GM12801 (cell line): ENCODE results near the gene SMCO3.

Source experiments
- CTCF ChIP-seq: IDR thresholded peaks from one replicate; pipeline ENCODE4 v1.5.1; 2011; ENCODE audit warnings: control low read depth; ENCODE audit not compliant: insufficient read length; ENCODE audit errors: extremely low read depth

SMCO3 gene

GRCh38 chr12:14841761-14842160 lies 27.8 kb upstream of the SMCO3 start:
- no peak for TF ChIP-seq CTCF

GRCh38 chr12:14840616-14841015 lies 26.6 kb upstream of the SMCO3 start:
- no peak for TF ChIP-seq CTCF

DNA sequence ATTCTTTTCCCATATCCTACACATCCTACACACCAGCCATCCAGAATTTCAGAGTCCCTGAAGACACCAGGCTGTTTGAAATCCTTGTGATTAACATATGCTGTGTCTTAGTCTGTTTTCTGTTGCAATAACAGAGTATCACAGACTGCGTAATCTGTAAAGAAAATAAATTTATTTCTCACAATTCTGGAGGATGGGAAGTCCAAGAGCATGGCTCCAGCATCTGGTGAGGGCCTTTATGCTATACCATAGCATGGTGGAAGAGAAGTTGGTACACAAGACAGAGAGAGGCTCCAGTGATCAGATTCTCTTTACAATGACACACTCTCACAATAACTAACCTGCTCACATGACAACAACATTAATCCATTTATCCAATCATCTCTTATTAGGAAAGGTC lies 25.3 kb upstream of the SMCO3 start:
- no peak for TF ChIP-seq CTCF

GRCh38 chr12:14836336-14837210 lies 22.6 kb upstream of the SMCO3 start:
- no peak for TF ChIP-seq CTCF

GRCh38 chr12:14834509-14834908 lies 20.5 kb upstream of the SMCO3 start:
- TF ChIP-seq CTCF = no peak

- TF ChIP-seq CTCF = no peak
These were observed 20.0 kb upstream of the SMCO3 start for GRCh38 chr12:14833952-14834351.

GRCh38 chr12:14833336-14833735 lies 19.4 kb upstream of the SMCO3 start:
- no peak for TF ChIP-seq CTCF

DNA sequence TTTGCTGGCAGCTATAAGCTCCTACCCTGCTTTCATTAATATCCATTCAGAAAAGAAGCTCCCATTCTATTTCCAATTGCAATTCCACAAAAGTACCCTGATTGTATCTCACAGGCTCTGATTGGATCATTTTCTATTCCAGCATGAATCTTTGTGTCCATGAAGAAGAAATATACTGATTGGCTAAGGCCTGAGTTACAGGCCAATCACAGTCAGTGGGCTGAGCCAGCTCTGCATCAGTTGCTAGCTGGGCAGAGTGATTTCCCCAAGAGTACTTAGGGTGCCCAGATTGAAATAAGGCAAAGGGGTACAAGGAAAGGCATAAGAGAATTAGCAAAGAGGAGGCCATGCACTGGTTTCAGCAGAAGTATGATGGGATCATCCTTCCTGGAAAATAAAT lies 14.9 kb upstream of the SMCO3 start:
- TF ChIP-seq CTCF = no peak
